ENCODE results near the gene SLC37A3. TPM values are rescaled to one million over a fixed set of nuclear protein-coding genes. Genes with fewer than 3 reads are reported as not detected.

SLC37A3 gene, protein sequence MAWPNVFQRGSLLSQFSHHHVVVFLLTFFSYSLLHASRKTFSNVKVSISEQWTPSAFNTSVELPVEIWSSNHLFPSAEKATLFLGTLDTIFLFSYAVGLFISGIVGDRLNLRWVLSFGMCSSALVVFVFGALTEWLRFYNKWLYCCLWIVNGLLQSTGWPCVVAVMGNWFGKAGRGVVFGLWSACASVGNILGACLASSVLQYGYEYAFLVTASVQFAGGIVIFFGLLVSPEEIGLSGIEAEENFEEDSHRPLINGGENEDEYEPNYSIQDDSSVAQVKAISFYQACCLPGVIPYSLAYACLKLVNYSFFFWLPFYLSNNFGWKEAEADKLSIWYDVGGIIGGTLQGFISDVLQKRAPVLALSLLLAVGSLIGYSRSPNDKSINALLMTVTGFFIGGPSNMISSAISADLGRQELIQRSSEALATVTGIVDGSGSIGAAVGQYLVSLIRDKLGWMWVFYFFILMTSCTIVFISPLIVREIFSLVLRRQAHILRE
- polyA plus RNA-seq: 48.5 and 55.7 TPM in 2 replicates

DNA sequence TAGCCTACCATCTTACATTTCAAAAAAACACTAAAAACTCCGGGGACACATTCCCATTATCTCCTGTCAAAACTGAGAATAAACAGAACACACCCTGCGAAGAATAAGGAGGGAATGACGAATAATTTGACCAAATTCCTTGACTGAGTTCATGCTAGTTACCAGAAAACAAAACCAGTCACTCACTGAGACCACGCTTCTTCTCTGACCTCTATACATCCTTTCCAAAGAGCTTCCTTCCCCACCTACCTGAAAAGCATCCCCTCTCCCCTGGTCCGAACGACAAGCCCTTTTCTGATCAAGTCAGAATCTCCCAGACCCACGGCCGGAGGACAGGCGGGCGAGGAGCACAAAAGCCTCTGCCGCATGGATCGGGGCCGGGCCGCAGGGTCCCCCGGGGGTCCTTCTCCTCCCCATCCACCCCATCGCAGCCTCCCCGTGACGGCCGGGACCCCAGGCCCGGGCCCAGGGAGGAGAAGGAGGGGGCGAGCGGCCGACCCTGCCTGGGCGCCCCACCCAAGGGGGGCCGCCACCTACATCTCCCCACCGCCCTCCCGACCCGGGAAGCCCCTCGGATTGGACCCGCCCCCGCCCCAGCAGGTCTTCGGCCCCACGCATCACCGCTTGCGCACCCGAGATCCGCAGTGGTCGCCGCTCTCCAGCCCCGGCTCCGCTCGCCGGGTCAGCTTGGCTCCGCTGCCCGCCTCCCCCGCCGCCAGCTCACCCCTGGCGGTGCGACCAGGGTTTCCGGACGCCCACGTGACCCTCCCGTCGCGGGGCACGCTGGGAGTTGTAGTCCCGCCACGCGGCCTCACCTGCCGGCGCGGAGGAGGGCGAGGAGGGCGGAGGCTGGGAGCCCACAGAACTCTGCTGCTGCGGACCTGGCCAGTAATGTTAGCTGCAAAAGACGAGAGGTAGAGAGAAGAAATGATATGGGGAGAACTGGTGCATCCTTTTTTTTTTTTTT is at the start of gene SLC37A3:
TSS of gene SLC37A3 (minus strand) at position 747 of the 967 bp plus-strand sequence. CDS start 16,004 bp downstream, outside the sequence.

DNA sequence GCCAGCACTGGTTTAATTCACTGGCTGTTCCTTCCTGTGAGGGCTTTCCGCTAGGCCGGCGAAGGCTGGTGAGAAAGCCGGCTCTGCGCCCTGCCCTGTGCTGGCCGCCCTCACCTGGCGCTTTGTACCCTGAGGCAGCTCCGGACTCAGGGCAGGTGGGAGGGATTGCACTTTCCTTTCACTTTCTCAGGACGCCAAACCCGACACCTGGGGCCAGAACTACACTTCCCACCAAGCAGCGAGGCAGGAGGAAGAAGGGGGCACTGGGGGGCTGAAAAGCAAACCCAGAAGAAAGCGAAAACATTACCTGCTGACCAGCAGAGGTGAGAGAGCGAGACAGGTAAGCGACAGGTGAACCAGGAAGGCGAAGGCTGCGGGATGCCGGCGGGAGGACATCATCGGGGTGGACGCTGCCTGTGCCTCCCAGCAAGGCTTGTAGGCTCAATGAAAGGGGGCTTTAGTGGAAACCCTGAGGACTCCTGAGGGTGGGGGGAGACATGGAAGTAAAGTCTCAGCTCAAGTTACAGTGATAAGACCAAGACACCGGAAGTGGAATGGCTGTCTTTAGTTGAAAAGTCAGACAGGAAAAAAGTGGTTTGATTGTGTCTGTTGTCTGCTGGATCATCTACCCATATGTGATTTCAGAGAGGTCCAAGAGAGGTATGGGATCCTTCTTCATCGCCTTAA is 5.7 kb upstream of the SLC37A3 start, which contains the start of gene RAB19:
TSS of gene RAB19 (plus strand) at position 181 of the 687 bp plus-strand sequence. CDS start 3,589 bp downstream, outside the sequence.

Other genes with a start within 250 kb of the SLC37A3 start
- gene KDM7A, start 221.5 kb downstream of the SLC37A3 start, polyA plus RNA-seq: 3.0 and 5.2 TPM in 2 replicates
- not detected in 2 replicates for gene RAB19, start 5.5 kb upstream of the SLC37A3 start, polyA plus RNA-seq
- 85.3 and 89.5 TPM in 2 replicates for gene MKRN1, start 81.0 kb upstream of the SLC37A3 start, polyA plus RNA-seq
- 0.99 and 1.4 TPM in 2 replicates for gene DENND2A, start 242.3 kb upstream of the SLC37A3 start, polyA plus RNA-seq

Measured in Purkinje cell (primary cell).